ENCODE data around the gene DNAJB2.

DNAJB2 gene

GRCh38 chr2:219279151-219279915 is at the start of gene DNAJB2:
Gene DNAJB2, plus strand, starts transcription at chr2:219279366. Its CDS starts 468 bp downstream, at chr2:219279834.
- Histone ChIP-seq H3K9ac (ENCODE audit: low read depth, low read length) (peak within 1 kb of the TSS; percentile 65), H3K4me1 (ENCODE audit: insufficient read depth, low read length) (peaks cover 22% of the 10 kb centered on the region)

DNA sequence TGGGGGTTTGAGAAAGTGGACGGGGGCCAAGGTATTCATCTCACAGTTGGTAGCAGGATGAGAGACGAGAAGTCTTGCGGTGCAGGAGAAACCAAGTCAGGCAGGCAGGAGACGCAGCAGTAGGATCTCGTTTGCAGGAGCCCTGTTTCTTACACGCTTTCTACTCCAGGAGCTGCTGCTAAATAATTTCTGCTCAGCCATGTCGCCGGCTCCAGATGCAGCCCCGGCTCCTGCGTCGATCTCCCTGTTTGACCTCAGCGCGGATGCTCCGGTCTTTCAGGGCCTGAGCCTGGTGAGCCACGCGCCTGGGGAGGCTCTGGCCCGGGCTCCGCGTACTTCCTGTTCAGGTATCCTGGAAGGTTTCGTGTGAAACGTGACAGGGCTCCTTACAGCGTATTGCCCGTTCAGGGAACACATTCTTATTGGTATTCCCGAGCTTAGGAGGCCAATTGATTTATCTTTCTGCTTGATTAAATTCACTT is 49.1 kb upstream of the DNAJB2 start:
- Histone ChIP-seq H3K4me1 (ENCODE audit: insufficient read depth, low read length) (peaks cover 6% of the 10 kb centered on the region; the same call in 1 of the 2 replicates), H3K9me3 (ENCODE audit: control insufficient read depth, insufficient read depth, low read length) (no peaks in the 10 kb centered on the region), H3K9ac (ENCODE audit: low read depth, low read length) (peak overlapping the region; percentile 96), H3K36me3 (ENCODE audit: insufficient read depth, low read length) (peaks cover 20% of the 10 kb centered on the region)

More at GRCh38 chr2:219279151-219279915, at the start of gene DNAJB2:
- no peaks in the 10 kb centered on the region for H3K9me3 ChIP-seq (ENCODE audit: control insufficient read depth, insufficient read depth, low read length)
- H3K36me3 ChIP-seq (ENCODE audit: insufficient read depth, low read length) = no peaks in the 10 kb centered on the region

DNA sequence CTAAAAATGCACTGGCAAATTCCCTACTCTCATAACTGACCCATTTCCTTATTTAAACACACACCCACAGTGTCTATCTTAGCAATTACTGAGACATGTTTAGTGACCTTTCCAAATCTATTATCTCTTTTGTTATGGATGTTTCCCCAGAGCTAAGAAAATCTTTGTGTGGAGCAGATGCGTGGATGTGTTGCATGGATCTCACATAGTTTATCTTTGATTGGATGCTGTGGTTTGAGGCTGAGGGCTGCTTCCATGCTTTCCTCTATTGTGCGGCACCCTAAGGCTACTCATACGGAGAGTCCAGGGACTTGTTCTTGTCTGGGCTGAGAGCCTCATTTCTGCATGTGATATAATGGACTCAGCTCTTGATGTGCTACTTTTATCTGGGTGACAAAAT is 44.8 kb upstream of the DNAJB2 start:
- H3K9ac ChIP-seq (ENCODE audit: low read depth, low read length) = no peak overlapping the region
- no peaks in the 10 kb centered on the region for H3K4me1 ChIP-seq (ENCODE audit: insufficient read depth, low read length)
- peaks cover 23% of the 10 kb centered on the region for H3K36me3 ChIP-seq (ENCODE audit: insufficient read depth, low read length)
- H3K9me3 ChIP-seq (ENCODE audit: control insufficient read depth, insufficient read depth, low read length) = no peaks in the 10 kb centered on the region

GRCh38 chr2:219243291-219243761 is 35.8 kb upstream of the DNAJB2 start:
- Histone ChIP-seq H3K4me1 (ENCODE audit: insufficient read depth, low read length) (peaks cover 10% of the 10 kb centered on the region), H3K9me3 (ENCODE audit: control insufficient read depth, insufficient read depth, low read length) (no peaks in the 10 kb centered on the region), H3K9ac (ENCODE audit: low read depth, low read length) (peak overlapping the region; percentile 12; the same call in 1 of the 2 replicates), H3K36me3 (ENCODE audit: insufficient read depth, low read length) (peaks cover 6% of the 10 kb centered on the region; the same call in 1 of the 2 replicates)

GRCh38 chr2:219244789-219245147 is 34.4 kb upstream of the DNAJB2 start:
- H3K9me3 ChIP-seq (ENCODE audit: control insufficient read depth, insufficient read depth, low read length) = no peaks in the 10 kb centered on the region
- peaks cover 20% of the 10 kb centered on the region for H3K4me1 ChIP-seq (ENCODE audit: insufficient read depth, low read length)
- 0 out of 2 replicates have a peak, but pooled peaks cover 6% of the 10 kb centered on the region for H3K36me3 ChIP-seq (ENCODE audit: insufficient read depth, low read length)
- peak overlapping the region; percentile 79; the same call in 1 of the 2 replicates for H3K9ac ChIP-seq (ENCODE audit: low read depth, low read length)

DNA sequence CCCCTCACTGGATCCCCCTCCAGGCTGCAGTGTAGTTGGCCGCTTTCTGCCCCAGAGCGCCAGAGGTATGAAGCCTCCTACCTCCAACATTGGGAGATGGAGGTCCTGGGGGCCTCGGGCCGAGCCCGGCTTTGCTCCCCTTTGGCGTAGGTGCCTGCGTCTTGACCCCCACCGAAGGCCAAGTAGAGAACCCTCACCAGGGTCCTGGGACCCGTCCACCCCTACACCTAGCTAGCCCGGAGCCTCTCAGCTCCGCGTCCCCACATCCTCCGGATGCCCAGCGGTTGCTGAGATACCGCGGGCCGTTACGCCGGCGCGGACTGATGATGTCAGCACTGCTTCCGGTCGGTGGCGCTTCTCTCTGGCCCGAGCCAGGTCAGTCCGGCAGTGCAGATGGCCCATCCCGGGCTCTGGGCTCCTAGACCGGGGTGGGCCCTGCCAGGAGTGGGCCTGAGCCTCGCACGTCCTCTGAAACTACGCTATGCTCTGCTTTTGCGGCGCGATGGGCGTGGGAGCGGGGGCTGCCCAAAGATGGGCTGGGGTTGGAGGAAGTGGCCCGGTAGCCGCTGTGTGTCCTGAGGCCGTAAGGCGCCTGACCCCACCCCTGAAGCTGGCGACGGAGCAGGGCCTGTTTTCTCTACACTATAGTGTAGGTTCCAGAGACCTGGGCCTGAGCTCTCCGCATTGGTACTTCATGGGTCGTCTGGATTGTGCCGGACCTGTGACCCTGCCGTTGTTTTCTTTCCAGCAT is 33.8 kb upstream of the DNAJB2 start, which contains the start of the genes GLB1L and STK16:
Gene GLB1L (minus strand): TSS at position 297 of the 751 bp plus-strand sequence. CDS start 1,871 bp downstream, outside the sequence.
Gene STK16 (plus strand): TSS at position 332 of the 751 bp plus-strand sequence. CDS start 521 bp downstream, outside the sequence.
- peaks cover 23% of the 10 kb centered on the region for H3K4me1 ChIP-seq (ENCODE audit: insufficient read depth, low read length)
- H3K9me3 ChIP-seq (ENCODE audit: control insufficient read depth, insufficient read depth, low read length) = no peaks in the 10 kb centered on the region
- 0 out of 2 replicates have a peak, but pooled peaks cover 6% of the 10 kb centered on the region for H3K36me3 ChIP-seq (ENCODE audit: insufficient read depth, low read length)
- H3K9ac ChIP-seq (ENCODE audit: low read depth, low read length) = peak within 1 kb of the TSS; percentile 79

DNA sequence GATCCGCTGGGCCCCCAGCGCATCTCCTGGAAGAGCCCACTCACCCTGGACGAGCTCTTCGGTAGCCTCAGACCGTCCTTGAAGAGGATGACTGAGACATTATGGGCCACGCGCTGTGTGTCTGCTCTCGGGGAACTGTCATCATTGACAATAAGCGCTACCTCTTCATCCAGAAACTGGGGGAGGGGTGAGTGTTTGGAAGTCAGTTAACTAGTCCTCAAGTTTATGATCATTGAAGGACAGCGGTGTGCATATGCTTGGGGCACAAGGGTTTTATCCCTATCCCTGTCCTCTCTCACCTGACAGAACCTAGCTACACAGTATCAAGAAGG is 33.3 kb upstream of the DNAJB2 start:
- Histone ChIP-seq H3K36me3 (ENCODE audit: insufficient read depth, low read length) (0 out of 2 replicates have a peak, but pooled peaks cover 6% of the 10 kb centered on the region), H3K9me3 (ENCODE audit: control insufficient read depth, insufficient read depth, low read length) (no peaks in the 10 kb centered on the region), H3K9ac (ENCODE audit: low read depth, low read length) (peak overlapping the region; percentile 79), H3K4me1 (ENCODE audit: insufficient read depth, low read length) (peaks cover 23% of the 10 kb centered on the region)

- Histone ChIP-seq H3K9me3 (ENCODE audit: control insufficient read depth, insufficient read depth, low read length) (no peaks in the 10 kb centered on the region), H3K9ac (ENCODE audit: low read depth, low read length) (no peak overlapping the region), H3K4me1 (ENCODE audit: insufficient read depth, low read length) (peaks cover 23% of the 10 kb centered on the region), H3K36me3 (ENCODE audit: insufficient read depth, low read length) (0 out of 2 replicates have a peak, but pooled peaks cover 6% of the 10 kb centered on the region)
Observed at GRCh38 chr2:219246559-219246958, 32.6 kb upstream of the DNAJB2 start.

GRCh38 chr2:219247678-219248642 is 31.2 kb upstream of the DNAJB2 start:
- no peak overlapping the region for H3K9ac ChIP-seq (ENCODE audit: low read depth, low read length)

DNA sequence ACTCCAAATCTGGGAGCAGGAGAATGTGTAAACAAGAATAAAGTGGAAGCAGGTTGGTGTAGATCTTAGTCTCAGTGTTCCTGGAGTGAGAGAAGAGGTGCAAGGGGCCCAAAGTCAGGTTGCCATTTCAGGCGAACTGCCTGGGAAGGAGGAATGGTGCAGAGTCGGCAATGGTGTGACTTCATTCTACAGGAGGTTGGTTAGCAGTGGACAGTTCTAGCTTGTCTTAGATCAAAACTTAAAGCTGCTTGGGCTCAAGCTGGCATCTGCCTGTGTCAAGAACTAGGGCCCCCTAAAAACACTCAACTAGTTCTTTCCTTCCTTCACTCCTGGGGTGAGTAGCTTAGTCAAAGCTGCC is 30.3 kb upstream of the DNAJB2 start:
- peaks cover 32% of the 10 kb centered on the region for H3K4me1 ChIP-seq (ENCODE audit: insufficient read depth, low read length)

More at GRCh38 chr2:219247678-219248642, 31.2 kb upstream of the DNAJB2 start:
- no peaks in the 10 kb centered on the region for H3K9me3 ChIP-seq (ENCODE audit: control insufficient read depth, insufficient read depth, low read length)
- 0 out of 2 replicates have a peak, but pooled peaks cover 6% of the 10 kb centered on the region for H3K36me3 ChIP-seq (ENCODE audit: insufficient read depth, low read length)
- peaks cover 32% of the 10 kb centered on the region for H3K4me1 ChIP-seq (ENCODE audit: insufficient read depth, low read length)

GRCh38 chr2:219249203-219249980 is 29.8 kb upstream of the DNAJB2 start:
- Histone ChIP-seq H3K9ac (ENCODE audit: low read depth, low read length) (no peak overlapping the region), H3K4me1 (ENCODE audit: insufficient read depth, low read length) (peaks cover 31% of the 10 kb centered on the region), H3K36me3 (ENCODE audit: insufficient read depth, low read length) (0 out of 2 replicates have a peak, but pooled peaks cover 6% of the 10 kb centered on the region), H3K9me3 (ENCODE audit: control insufficient read depth, insufficient read depth, low read length) (no peaks in the 10 kb centered on the region)

More for the DNA sequence above, 30.3 kb upstream of the DNAJB2 start:
- Histone ChIP-seq H3K9ac (ENCODE audit: low read depth, low read length) (no peak overlapping the region), H3K36me3 (ENCODE audit: insufficient read depth, low read length) (0 out of 2 replicates have a peak, but pooled peaks cover 6% of the 10 kb centered on the region), H3K9me3 (ENCODE audit: control insufficient read depth, insufficient read depth, low read length) (no peaks in the 10 kb centered on the region)

- Histone ChIP-seq H3K4me1 (ENCODE audit: insufficient read depth, low read length) (peaks cover 26% of the 10 kb centered on the region), H3K9ac (ENCODE audit: low read depth, low read length) (no peak overlapping the region), H3K36me3 (ENCODE audit: insufficient read depth, low read length) (0 out of 2 replicates have a peak, but pooled peaks cover 6% of the 10 kb centered on the region), H3K9me3 (ENCODE audit: control insufficient read depth, insufficient read depth, low read length) (no peaks in the 10 kb centered on the region)
Observed at GRCh38 chr2:219250049-219250781, 29.0 kb upstream of the DNAJB2 start.
